T-cell (primary cell): ENCODE measurements around the gene DAZAP2. TPM values are rescaled to one million over a fixed set of nuclear protein-coding genes. Genes with fewer than 3 reads are reported as not detected.
"Not testable (repeated sequence)": the region's sequence is repeated elsewhere in the genome, so short reads cannot be mapped to it uniquely, and the experiment has no call there.

Source experiments
- ATAC-seq, 4 experiments: fragments of 200-7000 bp in 3 of 4; fragments of 150-1000 bp in 1 of 4; cut with Tn5 transposase; replicated peaks in 1 of 4; 1 replicate in 3 of 4; 2 replicates in 1 of 4; pipeline ENCODE4 v1.10.0; 2021; ENCODE audit warnings: moderate library complexity in 3 of 4, mild to moderate bottlenecking in 2 of 4, moderate number of reproducible peaks in 1 of 4
- CTCF ChIA-PET, 2 donors: fragments of 300-600 bp; sonication (Branson Sonifier 250); formaldehyde crosslinking; loops; one replicate each; lab custom pipeline; 2022; ENCODE audit warnings: antibody characterized with exemption in 2 of 2; lab: Charles Lee
- POLR2A ChIA-PET, 2 donors: fragments of 300-600 bp; sonication (Branson Sonifier 250); formaldehyde crosslinking; loops; one replicate each; lab custom pipeline; 2022; ENCODE audit warnings: antibody characterized with exemption in 2 of 2; lab: Charles Lee
- DNase-seq, 35 experiments: peaks; one replicate each; pipeline versions ENCODE4 v3.0.0 to v3.0.0-alpha.2; 2013 to 2023
- H3K27ac ChIP-seq: one replicate; pipeline ENCODE4 v1.5.1; 2013; ENCODE audit warnings: low read length
- H3K27me3 ChIP-seq, 2 experiments: replicated peaks in 1 of 2; 1 replicate in 1 of 2; 2 replicates in 1 of 2; pipeline versions ENCODE4 v1.6.1 to v1.7.0; 2013; ENCODE audit warnings: low read length in 1 of 2, mixed read lengths in 1 of 2; ENCODE audit not compliant: control insufficient read depth in 2 of 2, insufficient read depth in 2 of 2; ENCODE audit errors: extremely low read depth in 1 of 2
- H3K36me3 ChIP-seq, 2 donors: 1 replicate in 1 of 2; 2 replicates in 1 of 2; pipeline versions ENCODE4 v1.6.1 to v1.7.0; 2013; ENCODE audit warnings: low read length in 1 of 2; ENCODE audit not compliant: control insufficient read depth in 2 of 2, insufficient read depth in 1 of 2; ENCODE audit errors: extremely low read depth in 1 of 2
- H3K4me1 ChIP-seq, 2 experiments: 1 replicate in 1 of 2; 2 replicates in 1 of 2; pipeline versions ENCODE4 v1.6.1 to v1.7.0; 2013; ENCODE audit warnings: low read length in 2 of 2, mixed read lengths in 1 of 2; ENCODE audit not compliant: insufficient read depth in 2 of 2, control insufficient read depth in 1 of 2; ENCODE audit errors: extremely low read depth in 1 of 2
- H3K4me3 ChIP-seq, 2 donors: 1 replicate in 1 of 2; 2 replicates in 1 of 2; pipeline versions ENCODE4 v1.5.1 to v1.7.0; 2013; ENCODE audit warnings: mild to moderate bottlenecking in 2 of 2, low read length in 1 of 2, moderate library complexity in 1 of 2; ENCODE audit not compliant: control insufficient read depth in 1 of 2; ENCODE audit errors: extremely low read depth in 1 of 2
- H3K9me3 ChIP-seq: 2 replicates; pipeline ENCODE4 v1.7.0; 2013
- H3K27ac Mint-ChIP-seq, 2 donors: one replicate each; pipeline ENCODE4 v1.8.0; 2020 to 2021; ENCODE audit warnings: mild to moderate bottlenecking in 2 of 2, mixed read lengths in 2 of 2
- H3K27me3 Mint-ChIP-seq, 2 donors: one replicate each; pipeline ENCODE4 v1.8.0; 2021 to 2022; ENCODE audit warnings: mixed read lengths in 2 of 2
- H3K36me3 Mint-ChIP-seq: one replicate; pipeline ENCODE4 v1.8.0; 2021; ENCODE audit warnings: mixed read lengths
- H3K4me1 Mint-ChIP-seq, 3 donors: one replicate each; pipeline ENCODE4 v1.8.0; 2020 to 2022; ENCODE audit warnings: mixed read lengths in 3 of 3, mild to moderate bottlenecking in 1 of 3
- H3K4me3 Mint-ChIP-seq, 3 donors: one replicate each; pipeline ENCODE4 v1.8.0; 2020 to 2022; ENCODE audit warnings: mild to moderate bottlenecking in 3 of 3, mixed read lengths in 3 of 3, moderate library complexity in 3 of 3
- H3K9me3 Mint-ChIP-seq, 3 donors: one replicate each; pipeline ENCODE4 v1.8.0; 2020 to 2022; ENCODE audit warnings: mixed read lengths in 3 of 3
- WGBS: methylation state at CpG from one replicate; pipeline ENCODE4 v1.1.5; 2013; ENCODE audit warnings: missing lambda C conversion rate; ENCODE audit not compliant: insufficient coverage; 5-methylcytosine and 5-hydroxymethylcytosine counted together
- total RNA-seq, 35 experiments: library from RNA in 6 of 35; stranded (reverse) in 6 of 35; fragments of 120-200 nt in 1 of 35; gene quantifications; one replicate each; pipeline versions ENCODE4 v1.2.1 to v1.2.4 and lab custom pipeline; 2013 to 2026

DAZAP2 gene
- total RNA-seq, 5 donors from 2014 or later (not counting 1 experiment from before 2014, with no cell fraction given), result 275 to 308 (median 282) TPM

GRCh38 chr12:51219322-51219721, 19.3 kb upstream of the DAZAP2 start:
- Histone ChIP-seq H3K4me1 (peaks cover 5 to 18% of the 10 kb centered on the region in 2 experiments), H3K27ac (peak overlapping the region; percentile 91), H3K36me3 (no peaks in the 10 kb centered on the region), H3K4me3 (no peak overlapping the region), H3K27me3 (no peaks in the 10 kb centered on the region), H3K9me3 (no peaks in the 10 kb centered on the region)
- ATAC-seq (no peak), DNase-seq (no peak)
- Mint-ChIP-seq H3K27me3 (no peaks in the 10 kb centered on the region), H3K36me3 (peaks cover 5% of the 10 kb centered on the region), H3K4me1 (peaks cover 25 to 28% (median 26%) of the 10 kb centered on the region in 3 donors), H3K4me3 (peak overlapping the region; percentile 90 to 92 (median 91)), H3K27ac (peak overlapping the region; percentile 96 to 97), H3K9me3 (no peaks in the 10 kb centered on the region)
- ChIA-PET CTCF (interaction anchor here in 1 of 2 donors (0.6 kb wide), 1 partner anchor 997 kb away, joined by 3 read pairs; no protein-coding TSS in a partner anchor), POLR2A (interaction anchor here in 1 of 2 donors (2.2 kb wide), 1 partner anchor 19 kb away, joined by 22 read pairs; the partner anchor contains the start of gene DAZAP2)
- WGBS, result 80% methylated on average over 2 of the region's 5 CpGs

- peaks cover 5 to 18% of the 10 kb centered on the region in 2 experiments for H3K4me1 ChIP-seq
- DNase-seq, H3K36me3 Mint-ChIP-seq, H3K4me3 ChIP-seq, H3K27ac ChIP-seq, H3K27me3 Mint-ChIP-seq, H3K9me3 Mint-ChIP-seq, H3K27ac Mint-ChIP-seq, ATAC-seq, H3K9me3 ChIP-seq, H3K36me3 ChIP-seq, POLR2A ChIA-PET, H3K27me3 ChIP-seq: not testable (repeated sequence)
- CTCF ChIA-PET, result interaction anchor here in 1 of 2 donors (0.9 kb wide), 1 partner anchor 394 kb away, joined by 4 read pairs; no protein-coding TSS in a partner anchor
- Mint-ChIP-seq H3K4me1 (peaks cover 21 to 27% (median 26%) of the 10 kb centered on the region in 3 donors), H3K4me3 (peak overlapping the region in 1 of 3 donors; percentile 90)
- 93% methylated on average over 5 of the region's 12 CpGs for WGBS
Measured at GRCh38 chr12:51219857-51220256, 18.8 kb upstream of the DAZAP2 start.

- CTCF ChIA-PET, result interaction anchor here in 1 of 2 donors (0.7 kb wide), 1 partner anchor 18 kb away, joined by 3 read pairs; no protein-coding TSS in a partner anchor
- H3K27ac Mint-ChIP-seq, result peak overlapping the region; percentile 32 to 56
- DNase-seq (no peak), ATAC-seq (no peak)
- peaks cover 15 to 20% (median 19%) of the 10 kb centered on the region in 3 donors for H3K4me1 Mint-ChIP-seq
- POLR2A ChIA-PET, result no interaction called here
- H3K36me3 Mint-ChIP-seq, result no peaks in the 10 kb centered on the region
- Histone ChIP-seq H3K4me3 (no peak overlapping the region), H3K36me3 (no peaks in the 10 kb centered on the region), H3K4me1 (peaks cover 5 to 10% of the 10 kb centered on the region in 2 experiments), H3K27me3 (no peaks in the 10 kb centered on the region), H3K27ac (no peak overlapping the region), H3K9me3 (no peaks in the 10 kb centered on the region)
- no peak overlapping the region for H3K4me3 Mint-ChIP-seq
- H3K9me3 Mint-ChIP-seq, result no peaks in the 10 kb centered on the region
- 92% methylated on average over 2 of the region's 7 CpGs for WGBS
- no peaks in the 10 kb centered on the region for H3K27me3 Mint-ChIP-seq
Measured at GRCh38 chr12:51222461-51222860, 16.2 kb upstream of the DAZAP2 start.

- no peak for DNase-seq
- no peaks in the 10 kb centered on the region for H3K27me3 ChIP-seq
- POLR2A ChIA-PET, result no interaction called here
- WGBS, result 80% methylated on average over 1 of the region's 3 CpGs
- peaks cover under 1 to 6% (median 5%) of the 10 kb centered on the region in 3 donors for H3K4me1 Mint-ChIP-seq
- ATAC-seq, result no peak
- peak overlapping the region in 1 of 2 donors; percentile 17 for H3K27ac Mint-ChIP-seq
- no peaks in the 10 kb centered on the region for H3K36me3 Mint-ChIP-seq
- no peak overlapping the region for H3K27ac ChIP-seq
- no peaks in the 10 kb centered on the region for H3K9me3 ChIP-seq
- H3K4me3 Mint-ChIP-seq, result no peak overlapping the region
- no peaks in the 10 kb centered on the region for H3K36me3 ChIP-seq
- no peaks in the 10 kb centered on the region for H3K4me1 ChIP-seq
- no peaks in the 10 kb centered on the region for H3K9me3 Mint-ChIP-seq
- CTCF ChIA-PET, result no interaction called here
- H3K27me3 Mint-ChIP-seq, result no peaks in the 10 kb centered on the region
- H3K4me3 ChIP-seq, result no peak overlapping the region
Measured at GRCh38 chr12:51224625-51225024, 14.0 kb upstream of the DAZAP2 start.

- no peak overlapping the region for H3K4me3 Mint-ChIP-seq
- H3K27ac Mint-ChIP-seq, result no peak overlapping the region
- Histone ChIP-seq H3K9me3 (no peaks in the 10 kb centered on the region), H3K4me3 (no peak overlapping the region), H3K27ac (no peak overlapping the region), H3K4me1 (no peaks in the 10 kb centered on the region), H3K36me3 (no peaks in the 10 kb centered on the region), H3K27me3 (no peaks in the 10 kb centered on the region)
- ChIA-PET POLR2A (no interaction called here), CTCF (no interaction called here)
- H3K27me3 Mint-ChIP-seq, result no peaks in the 10 kb centered on the region
- ATAC-seq (no peak), DNase-seq (no peak)
- WGBS, result 100% methylated on average over 1 of the region's 4 CpGs
- H3K36me3 Mint-ChIP-seq, result no peaks in the 10 kb centered on the region
- H3K9me3 Mint-ChIP-seq, result no peaks in the 10 kb centered on the region
- H3K4me1 Mint-ChIP-seq, result peaks cover 0 to 4% (median 3%) of the 10 kb centered on the region in 3 donors
Measured at GRCh38 chr12:51225234-51225633, 13.4 kb upstream of the DAZAP2 start.

GRCh38 chr12:51225771-51226170, 12.9 kb upstream of the DAZAP2 start:
- ATAC-seq (no peak), DNase-seq (no peak)
- Histone ChIP-seq H3K4me3 (no peak overlapping the region), H3K9me3 (no peaks in the 10 kb centered on the region), H3K4me1 (no peaks in the 10 kb centered on the region), H3K27me3 (no peaks in the 10 kb centered on the region), H3K36me3 (no peaks in the 10 kb centered on the region), H3K27ac (no peak overlapping the region)
- no CpG with 5 or more reads among the region's 2 CpGs for WGBS
- ChIA-PET POLR2A (no interaction called here), CTCF (no interaction called here)
- no peaks in the 10 kb centered on the region for H3K9me3 Mint-ChIP-seq
- no peak overlapping the region for H3K4me3 Mint-ChIP-seq
- H3K27me3 Mint-ChIP-seq, result no peaks in the 10 kb centered on the region
- no peak overlapping the region for H3K27ac Mint-ChIP-seq
- peaks cover 0 to 4% (median 3%) of the 10 kb centered on the region in 3 donors for H3K4me1 Mint-ChIP-seq
- H3K36me3 Mint-ChIP-seq, result no peaks in the 10 kb centered on the region
